Retinal pigment epithelial cell (primary cell): ENCODE data around the gene ZNF324.
A peak's percentile ranks its signal among the peaks of the same experiment; 100 is the strongest.
"Not testable (repeated sequence)": the region's sequence is repeated elsewhere in the genome, so short reads cannot be mapped to it uniquely, and the experiment has no call there.

Experiments used
- DNase-seq: peaks from one replicate; pipeline ENCODE4 v3.0.0-alpha.2; 2010; ENCODE audit warnings: low read depth
- H3K4me3 ChIP-seq: 2 replicates; pipeline ENCODE4 v1.5.1; 2011; ENCODE audit warnings: mild to moderate bottlenecking, low read length, control low read depth, moderate library complexity
- TF ChIP-seq, protein P1 (sequence below): conservative IDR thresholded peaks from 2 replicates; pipeline ENCODE4 v1.5.1; 2011; ENCODE audit warnings: low read depth, low read length, control low read depth, inconsistent platforms

ZNF324 gene

GRCh38 chr19:58466760-58467589 is at the start of gene ZNF324:
ZNF324 (plus strand) TSS chr19:58467080; CDS start chr19:58469186, 2,106 bp downstream.
- TF ChIP-seq, protein P1, sequence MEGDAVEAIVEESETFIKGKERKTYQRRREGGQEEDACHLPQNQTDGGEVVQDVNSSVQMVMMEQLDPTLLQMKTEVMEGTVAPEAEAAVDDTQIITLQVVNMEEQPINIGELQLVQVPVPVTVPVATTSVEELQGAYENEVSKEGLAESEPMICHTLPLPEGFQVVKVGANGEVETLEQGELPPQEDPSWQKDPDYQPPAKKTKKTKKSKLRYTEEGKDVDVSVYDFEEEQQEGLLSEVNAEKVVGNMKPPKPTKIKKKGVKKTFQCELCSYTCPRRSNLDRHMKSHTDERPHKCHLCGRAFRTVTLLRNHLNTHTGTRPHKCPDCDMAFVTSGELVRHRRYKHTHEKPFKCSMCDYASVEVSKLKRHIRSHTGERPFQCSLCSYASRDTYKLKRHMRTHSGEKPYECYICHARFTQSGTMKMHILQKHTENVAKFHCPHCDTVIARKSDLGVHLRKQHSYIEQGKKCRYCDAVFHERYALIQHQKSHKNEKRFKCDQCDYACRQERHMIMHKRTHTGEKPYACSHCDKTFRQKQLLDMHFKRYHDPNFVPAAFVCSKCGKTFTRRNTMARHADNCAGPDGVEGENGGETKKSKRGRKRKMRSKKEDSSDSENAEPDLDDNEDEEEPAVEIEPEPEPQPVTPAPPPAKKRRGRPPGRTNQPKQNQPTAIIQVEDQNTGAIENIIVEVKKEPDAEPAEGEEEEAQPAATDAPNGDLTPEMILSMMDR = no peak
- peak; percentile 81 for DNase-seq
- peak within 1 kb of the TSS; percentile 66 for H3K4me3 ChIP-seq

- TF ChIP-seq, protein P1 = no peak
- no peak for DNase-seq
- H3K4me3 ChIP-seq = no peak overlapping the region
Observed at GRCh38 chr19:58428617-58429016, 38.3 kb upstream of the ZNF324 start.

DNA sequence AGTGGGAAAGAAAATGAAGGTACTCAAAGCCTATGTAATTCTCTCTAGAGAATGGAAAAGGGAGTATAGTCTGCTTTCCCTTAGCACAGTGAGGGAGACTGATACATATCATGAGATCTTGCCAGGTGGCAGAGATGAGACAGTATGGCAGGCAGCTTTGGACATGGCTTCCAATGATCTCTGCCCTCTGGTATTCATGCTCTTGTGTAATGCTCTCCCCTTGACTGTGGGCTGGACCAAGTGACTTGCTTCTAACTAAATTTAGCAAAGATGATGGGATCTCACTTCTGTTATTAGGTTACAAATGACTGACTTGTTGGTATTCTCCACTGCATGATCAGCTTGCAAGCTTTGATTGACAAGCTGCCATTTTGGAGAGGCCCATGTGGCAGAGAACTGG is 37.1 kb upstream of the ZNF324 start:
- no peak overlapping the region for H3K4me3 ChIP-seq
- TF ChIP-seq, protein P1 = no peak
- no peak for DNase-seq

DNA sequence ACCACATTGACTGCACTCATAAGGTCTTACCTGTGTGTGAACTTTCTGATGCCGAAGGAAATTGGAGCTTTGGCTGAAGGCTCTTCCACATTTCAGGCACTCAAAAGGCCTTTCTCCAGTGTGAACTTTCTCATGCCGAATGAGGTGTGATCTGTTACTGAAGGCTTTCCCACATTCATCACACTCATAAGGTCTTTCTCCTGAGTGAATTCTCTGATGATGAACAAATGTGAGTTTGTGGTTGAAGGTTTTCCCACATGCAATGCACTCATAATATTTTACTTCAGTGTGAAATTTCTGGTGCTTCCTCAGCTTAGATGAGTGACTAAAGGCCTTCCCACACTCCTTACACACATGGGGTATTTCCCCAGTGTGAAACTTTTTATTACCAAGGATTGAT is 32.7 kb upstream of the ZNF324 start:
- DNase-seq = no peak
- no peak overlapping the region for H3K4me3 ChIP-seq
- TF ChIP-seq, protein P1 = no peak

- TF ChIP-seq, protein P1 = no peak
- DNase-seq = peak; percentile 98
Observed at GRCh38 chr19:58439576-58440554, 27.0 kb upstream of the ZNF324 start, which contains the start of gene ZNF132. ZNF132 (minus strand) TSS chr19:58440153; CDS start chr19:58439821, 332 bp downstream.

DNA sequence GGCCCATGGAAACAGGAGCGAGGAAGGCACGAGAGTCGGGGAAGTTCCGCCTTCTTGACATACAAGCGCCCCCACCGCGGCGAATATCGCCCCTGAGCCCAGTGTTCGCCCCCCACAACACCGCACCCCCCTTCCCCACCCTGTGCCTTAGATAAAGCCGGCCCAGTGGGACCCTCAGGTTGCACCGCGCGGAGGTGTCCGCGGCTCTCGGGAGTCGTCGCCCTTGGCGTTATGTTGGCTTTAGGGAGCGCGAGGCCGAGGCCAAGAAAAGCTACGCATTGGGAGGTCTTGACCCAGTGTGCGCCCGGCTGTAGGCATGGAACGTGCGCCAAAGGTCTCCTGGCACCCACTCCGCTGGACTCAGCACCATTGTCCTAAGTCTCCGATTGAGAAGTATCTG is 26.3 kb upstream of the ZNF324 start:
- no peak for DNase-seq
- peak overlapping the region; percentile 62 for H3K4me3 ChIP-seq
- TF ChIP-seq, protein P1 = no peak

More at GRCh38 chr19:58439576-58440554, 27.0 kb upstream of the ZNF324 start, which contains the start of gene ZNF132:
- H3K4me3 ChIP-seq = peak within 1 kb of the TSS; percentile 62

DNA sequence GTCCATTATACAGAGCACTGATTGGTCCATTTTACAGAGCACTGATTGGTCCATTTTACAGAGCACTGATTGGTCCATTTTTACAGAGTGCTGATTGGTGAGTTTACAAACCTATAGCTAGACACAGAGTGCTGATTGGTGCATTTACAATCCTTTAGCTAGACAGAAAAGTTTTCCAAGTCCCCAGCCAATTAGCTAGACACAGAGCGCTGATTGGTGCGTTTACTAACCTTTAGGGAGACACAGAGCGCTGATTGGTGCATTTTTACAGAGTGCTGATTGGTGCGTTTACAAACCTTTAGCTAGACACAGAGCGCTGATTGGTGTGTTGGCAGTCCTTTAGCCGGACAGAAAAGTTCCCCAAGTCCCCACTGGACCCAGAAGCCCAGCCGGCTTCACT is 23.9 kb upstream of the ZNF324 start:
- DNase-seq, H3K4me3 ChIP-seq: not testable (repeated sequence)

DNA sequence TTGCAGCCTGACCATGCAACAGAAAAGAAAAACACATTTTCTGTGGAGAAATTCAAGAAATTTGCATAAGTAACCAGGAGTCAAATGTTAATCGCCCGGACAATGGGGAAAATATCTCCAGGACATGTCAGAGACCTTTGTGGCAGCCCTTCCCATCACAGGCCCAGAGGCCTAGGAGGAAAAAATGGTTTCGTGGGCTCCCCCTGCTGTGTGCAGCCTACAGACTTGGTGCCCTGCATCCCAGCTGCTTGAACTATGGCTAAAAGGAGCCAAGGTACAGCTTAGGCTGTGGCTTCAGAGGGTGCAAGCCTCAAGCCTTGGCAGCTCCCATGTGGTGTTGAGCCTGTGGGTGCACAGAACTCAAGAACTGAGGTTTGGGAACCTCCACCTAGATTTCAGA is 18.0 kb upstream of the ZNF324 start:
- not testable (repeated sequence) for DNase-seq

DNA sequence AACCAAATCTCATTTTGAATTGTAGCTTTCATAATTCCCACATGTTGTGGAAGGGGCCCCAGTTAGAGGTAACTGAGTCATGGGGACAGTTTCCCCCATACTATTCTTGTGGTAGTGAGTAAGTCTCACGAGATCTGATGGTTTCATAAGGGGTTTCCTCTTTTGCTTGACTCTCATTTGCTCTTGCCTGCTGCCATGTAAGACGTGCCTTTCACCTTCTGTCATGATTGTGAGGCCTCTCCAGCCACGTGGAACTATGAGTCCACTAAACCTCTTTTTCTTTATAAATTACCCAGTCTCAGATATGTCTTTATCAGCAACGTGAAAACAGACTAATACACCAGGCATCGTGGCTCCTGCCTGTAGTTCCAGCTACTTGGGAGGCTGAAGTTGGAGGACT is 16.9 kb upstream of the ZNF324 start:
- not testable (repeated sequence) for H3K4me3 ChIP-seq, DNase-seq

More for the DNA sequence above, 18.0 kb upstream of the ZNF324 start:
- H3K4me3 ChIP-seq = not testable (repeated sequence)
